Measurements from ENCODE around the gene COMMD10.

The COMMD10 gene

DNA sequence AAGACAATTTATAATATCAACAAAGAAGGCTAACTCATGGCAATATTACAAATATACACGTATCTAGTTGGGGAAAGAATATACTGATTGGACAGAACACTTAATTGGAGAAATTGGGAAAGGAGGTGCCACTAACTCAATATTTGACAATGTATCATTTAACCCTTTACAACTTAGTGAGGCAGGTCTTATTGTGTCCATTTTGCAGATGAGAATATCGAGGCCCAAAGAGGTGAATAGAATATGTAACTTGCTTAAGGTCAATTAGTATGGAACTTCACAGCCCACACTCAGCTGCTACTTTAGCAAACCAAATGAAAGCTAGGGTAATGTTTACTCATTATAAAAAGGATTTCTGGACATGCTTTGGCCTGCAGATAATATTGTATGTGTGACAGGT, 46.2 kb downstream of the COMMD10 start:
- TF ChIP-seq, protein P1, sequence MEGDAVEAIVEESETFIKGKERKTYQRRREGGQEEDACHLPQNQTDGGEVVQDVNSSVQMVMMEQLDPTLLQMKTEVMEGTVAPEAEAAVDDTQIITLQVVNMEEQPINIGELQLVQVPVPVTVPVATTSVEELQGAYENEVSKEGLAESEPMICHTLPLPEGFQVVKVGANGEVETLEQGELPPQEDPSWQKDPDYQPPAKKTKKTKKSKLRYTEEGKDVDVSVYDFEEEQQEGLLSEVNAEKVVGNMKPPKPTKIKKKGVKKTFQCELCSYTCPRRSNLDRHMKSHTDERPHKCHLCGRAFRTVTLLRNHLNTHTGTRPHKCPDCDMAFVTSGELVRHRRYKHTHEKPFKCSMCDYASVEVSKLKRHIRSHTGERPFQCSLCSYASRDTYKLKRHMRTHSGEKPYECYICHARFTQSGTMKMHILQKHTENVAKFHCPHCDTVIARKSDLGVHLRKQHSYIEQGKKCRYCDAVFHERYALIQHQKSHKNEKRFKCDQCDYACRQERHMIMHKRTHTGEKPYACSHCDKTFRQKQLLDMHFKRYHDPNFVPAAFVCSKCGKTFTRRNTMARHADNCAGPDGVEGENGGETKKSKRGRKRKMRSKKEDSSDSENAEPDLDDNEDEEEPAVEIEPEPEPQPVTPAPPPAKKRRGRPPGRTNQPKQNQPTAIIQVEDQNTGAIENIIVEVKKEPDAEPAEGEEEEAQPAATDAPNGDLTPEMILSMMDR (IDR thresholded peaks at IDR 0.05; ENCODE audit: insufficient read depth, low read depth, low read length, missing control alignments), result no peak
- no peak overlapping the region for H3K4me3 ChIP-seq (ENCODE audit: low read depth, low read length)
- no peak for DNase-seq (ENCODE audit: low read depth)

DNA sequence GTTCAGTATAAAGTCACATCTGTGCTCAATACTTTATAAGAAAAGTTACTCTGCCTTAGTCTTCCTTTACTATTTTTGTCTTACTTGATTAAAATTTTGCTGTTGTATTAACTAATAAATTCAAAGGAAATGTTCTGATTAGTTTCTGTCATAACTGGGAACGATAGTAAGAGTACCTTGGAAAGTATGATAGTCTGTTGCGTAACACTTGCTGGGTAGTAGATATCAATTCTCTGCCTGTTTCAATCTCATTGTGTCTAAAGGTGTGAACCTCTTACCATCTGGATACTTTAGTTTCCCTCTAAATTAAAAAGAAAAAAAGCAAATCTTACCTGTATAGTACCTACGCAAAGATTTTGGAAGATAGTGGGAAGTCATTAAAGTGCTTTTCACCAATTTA, 48.5 kb downstream of the COMMD10 start:
- TF ChIP-seq, protein P1 (IDR thresholded peaks at IDR 0.05; ENCODE audit: insufficient read depth, low read depth, low read length, missing control alignments), result no peak
- DNase-seq (ENCODE audit: low read depth), result no peak
- no peak overlapping the region for H3K4me3 ChIP-seq (ENCODE audit: low read depth, low read length)

GRCh38 chr5:116135344-116135743, 50.5 kb downstream of the COMMD10 start:
- DNase-seq (ENCODE audit: low read depth), result peak; percentile 69
- TF ChIP-seq, protein P1 (IDR thresholded peaks at IDR 0.05; ENCODE audit: insufficient read depth, low read depth, low read length, missing control alignments), result no peak
- H3K4me3 ChIP-seq (ENCODE audit: low read depth, low read length), result no peak overlapping the region

DNA sequence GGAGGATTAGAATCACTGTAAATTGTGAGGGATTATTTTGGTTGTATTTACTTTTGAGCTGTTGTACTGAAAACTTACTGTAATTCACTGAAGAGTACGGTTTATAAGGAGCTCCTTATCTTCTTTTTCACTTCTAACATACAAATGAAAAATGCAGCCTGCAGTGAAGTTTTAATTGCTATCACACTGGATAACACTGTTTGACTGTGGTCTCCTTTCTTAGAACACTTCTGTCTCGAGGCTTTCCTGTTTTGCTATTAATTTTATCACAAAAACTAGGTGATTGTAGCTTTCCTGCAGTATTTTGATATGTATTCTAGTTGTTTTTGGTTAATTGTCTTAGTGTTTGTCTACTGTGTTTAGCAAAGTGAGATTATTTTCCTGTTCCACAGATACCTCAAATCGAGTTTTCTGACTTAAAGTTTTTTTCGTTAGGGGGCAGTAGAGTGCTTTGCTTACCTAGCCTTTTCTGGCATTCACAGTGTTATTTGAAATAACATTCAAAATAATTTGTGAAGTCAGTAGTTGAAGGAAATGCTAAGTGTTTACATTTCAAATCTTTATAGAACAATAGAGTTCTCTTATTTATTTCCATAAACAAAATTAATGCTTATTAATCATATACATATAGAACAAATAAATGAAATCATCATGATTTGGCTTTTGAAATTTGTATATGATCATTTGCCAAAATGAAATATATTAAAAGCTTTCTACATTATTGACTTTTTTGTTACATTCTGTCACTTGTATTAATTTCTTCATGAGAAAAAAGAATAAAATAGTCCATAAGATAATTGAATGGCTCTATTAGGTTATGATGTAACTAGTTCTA, 52.9 kb downstream of the COMMD10 start:
- H3K4me3 ChIP-seq (ENCODE audit: low read depth, low read length), result no peak overlapping the region
- TF ChIP-seq, protein P1 (IDR thresholded peaks at IDR 0.05; ENCODE audit: insufficient read depth, low read depth, low read length, missing control alignments), result peak; percentile 60
- DNase-seq (ENCODE audit: low read depth), result peak; percentile 52

GRCh38 chr5:116142495-116142894, 57.7 kb downstream of the COMMD10 start:
- DNase-seq (ENCODE audit: low read depth), result no peak
- H3K4me3 ChIP-seq (ENCODE audit: low read depth, low read length), result no peak overlapping the region
- TF ChIP-seq, protein P1 (IDR thresholded peaks at IDR 0.05; ENCODE audit: insufficient read depth, low read depth, low read length, missing control alignments), result no peak

DNA sequence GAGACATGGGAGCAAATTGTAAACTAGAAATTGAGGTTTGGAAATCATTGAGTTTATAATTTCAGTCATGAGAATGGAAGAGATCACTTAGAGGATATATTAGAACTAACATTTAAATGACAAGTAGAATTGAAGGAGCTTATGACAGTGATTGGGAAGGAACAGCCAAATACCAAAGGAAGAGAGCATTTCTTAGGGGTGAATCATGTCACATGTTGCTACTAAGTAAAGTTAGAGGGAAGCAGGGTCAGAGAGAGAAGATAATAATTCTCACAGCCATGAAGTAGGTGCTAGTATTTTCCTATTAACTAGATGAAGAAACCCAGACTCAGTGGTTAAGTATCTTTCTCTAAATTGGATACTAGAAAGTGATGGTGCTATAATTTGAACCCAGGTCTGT, 59.3 kb downstream of the COMMD10 start:
- H3K4me3 ChIP-seq (ENCODE audit: low read depth, low read length), result no peak overlapping the region
- no peak for DNase-seq (ENCODE audit: low read depth)
- TF ChIP-seq, protein P1 (IDR thresholded peaks at IDR 0.05; ENCODE audit: insufficient read depth, low read depth, low read length, missing control alignments), result no peak

DNA sequence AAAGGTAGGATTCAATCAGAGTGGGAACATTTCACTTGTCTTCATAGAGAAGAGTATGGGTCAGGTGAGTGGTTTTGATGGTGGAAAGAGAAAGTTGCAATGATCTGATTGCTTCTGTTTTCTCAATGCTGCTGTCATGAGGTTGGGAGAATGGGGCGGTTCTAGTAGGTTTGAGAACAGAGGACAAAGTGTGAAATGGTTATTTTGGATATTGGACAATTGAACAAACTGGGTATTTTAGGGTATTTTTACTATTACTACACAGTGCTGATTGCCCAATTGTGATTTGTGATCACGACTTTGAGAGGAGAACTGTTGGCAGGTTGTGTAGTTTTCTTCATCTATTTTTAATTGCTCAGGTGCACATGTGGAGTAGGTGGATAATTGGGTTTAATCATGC, 60.2 kb downstream of the COMMD10 start:
- TF ChIP-seq, protein P1 (IDR thresholded peaks at IDR 0.05; ENCODE audit: insufficient read depth, low read depth, low read length, missing control alignments), result no peak
- H3K4me3 ChIP-seq (ENCODE audit: low read depth, low read length), result no peak overlapping the region
- no peak for DNase-seq (ENCODE audit: low read depth)
